HG03045 (cell line): ENCODE results near the gene GDF10.

ENCODE experiments used
- ATAC-seq: cut with Tn5 transposase; IDR thresholded peaks from one replicate; pipeline ENCODE4 v1.9.1; 2021; ENCODE audit warnings: mild to moderate bottlenecking, moderate library complexity; ENCODE audit not compliant: unreplicated experiment

Gene GDF10

DNA sequence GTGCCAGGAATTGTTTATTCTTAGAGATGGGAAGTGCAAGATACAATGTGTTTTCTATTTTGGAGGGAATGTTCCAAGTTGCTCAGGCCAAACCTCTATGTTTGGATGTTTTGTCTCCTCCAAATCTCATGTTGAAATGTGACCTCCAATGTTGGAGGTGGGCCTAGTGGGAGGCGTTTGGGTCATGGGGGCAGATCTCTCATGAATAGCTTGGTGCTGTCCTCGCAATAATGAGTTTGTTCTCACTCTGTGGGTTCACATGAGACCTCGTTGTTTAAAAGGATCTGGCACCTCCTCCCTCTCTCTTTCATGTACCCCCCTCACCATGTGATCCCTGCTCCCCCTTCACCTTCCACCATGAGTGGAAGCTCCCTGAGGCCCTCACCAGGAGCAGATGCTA lies 8.3 kb upstream of the GDF10 start:
- ATAC-seq = no peak

GRCh38 chr10:47294057-47294456 lies 5.9 kb upstream of the GDF10 start:
- no peak for ATAC-seq

DNA sequence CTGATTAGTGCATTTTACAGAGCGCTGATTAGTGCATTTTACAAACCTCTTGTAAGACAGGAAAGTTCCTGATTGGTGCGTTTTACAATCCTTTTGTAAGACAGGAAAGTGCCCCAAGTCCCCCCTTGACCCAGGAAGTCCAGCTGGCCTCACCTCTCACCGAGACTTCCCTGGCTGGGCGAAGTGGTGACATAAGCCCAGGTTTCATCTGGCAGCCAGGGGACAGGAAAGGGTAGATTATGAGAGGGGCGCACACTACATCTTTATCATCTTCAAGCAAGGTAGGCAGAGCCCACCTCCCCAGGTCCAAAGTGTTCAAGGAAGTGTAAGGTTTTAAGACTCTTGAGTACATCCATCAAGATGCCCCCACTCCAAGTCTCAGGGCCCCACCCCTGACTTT lies 5.5 kb upstream of the GDF10 start:
- no peak for ATAC-seq

DNA sequence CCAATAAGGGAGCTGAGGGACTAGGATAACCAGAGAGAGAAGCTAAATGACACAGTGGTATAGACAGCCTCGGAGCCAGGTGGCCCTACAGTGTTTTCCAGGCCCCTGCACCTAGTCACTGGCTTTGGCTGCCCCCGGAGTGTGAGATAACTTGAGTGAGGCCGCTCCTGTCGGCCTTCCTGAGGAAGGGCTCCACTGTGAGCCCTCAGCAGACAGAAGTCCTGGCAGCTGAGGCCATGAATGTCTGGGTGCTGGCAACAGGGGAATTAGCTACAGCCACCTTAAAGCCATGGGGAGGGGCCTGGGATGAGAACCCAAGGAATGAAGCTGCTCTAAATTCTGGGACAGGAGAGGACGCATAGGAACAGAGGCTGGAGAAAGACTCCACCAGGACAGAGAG lies 4.6 kb upstream of the GDF10 start:
- ATAC-seq = no peak

GRCh38 chr10:47296156-47296894 lies 3.7 kb upstream of the GDF10 start:
- no peak for ATAC-seq

- no peak for ATAC-seq
Measured at GRCh38 chr10:47296941-47297340, 3.1 kb upstream of the GDF10 start.

DNA sequence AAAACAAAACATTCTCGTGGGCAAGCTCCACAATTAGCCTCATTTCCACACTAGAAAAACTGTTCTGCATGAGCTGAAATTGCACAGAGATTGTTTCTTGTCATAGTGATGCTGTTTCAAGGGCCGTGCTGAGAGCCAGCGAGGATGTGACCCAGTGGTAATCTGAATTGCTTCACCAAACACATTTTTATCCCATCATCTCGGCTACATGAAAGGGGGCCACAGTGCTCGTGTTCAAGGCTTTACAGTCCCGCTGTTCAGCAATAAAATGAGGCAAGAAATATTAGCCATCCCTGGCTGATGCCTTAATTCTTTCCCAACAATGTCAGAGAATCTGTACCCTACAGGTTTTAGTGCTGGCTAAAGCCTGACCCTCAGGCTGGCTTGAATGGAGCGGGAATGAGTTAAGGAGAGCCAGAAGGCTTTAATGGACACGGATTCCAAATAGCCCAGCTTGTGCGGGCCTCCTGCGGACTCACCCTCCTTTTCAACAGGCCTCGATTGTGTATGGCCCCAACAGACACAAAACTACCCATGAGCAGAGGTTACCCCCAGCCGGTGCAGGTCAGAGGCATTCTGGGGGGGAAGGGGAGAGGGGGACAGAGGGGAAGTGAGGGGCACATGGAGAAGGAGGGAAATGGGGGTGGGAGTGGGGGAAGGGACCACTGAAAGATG lies 2.0 kb upstream of the GDF10 start:
- ATAC-seq = no peak

- ATAC-seq = no peak
Measured at GRCh38 chr10:47298715-47299114, 1.3 kb upstream of the GDF10 start.

DNA sequence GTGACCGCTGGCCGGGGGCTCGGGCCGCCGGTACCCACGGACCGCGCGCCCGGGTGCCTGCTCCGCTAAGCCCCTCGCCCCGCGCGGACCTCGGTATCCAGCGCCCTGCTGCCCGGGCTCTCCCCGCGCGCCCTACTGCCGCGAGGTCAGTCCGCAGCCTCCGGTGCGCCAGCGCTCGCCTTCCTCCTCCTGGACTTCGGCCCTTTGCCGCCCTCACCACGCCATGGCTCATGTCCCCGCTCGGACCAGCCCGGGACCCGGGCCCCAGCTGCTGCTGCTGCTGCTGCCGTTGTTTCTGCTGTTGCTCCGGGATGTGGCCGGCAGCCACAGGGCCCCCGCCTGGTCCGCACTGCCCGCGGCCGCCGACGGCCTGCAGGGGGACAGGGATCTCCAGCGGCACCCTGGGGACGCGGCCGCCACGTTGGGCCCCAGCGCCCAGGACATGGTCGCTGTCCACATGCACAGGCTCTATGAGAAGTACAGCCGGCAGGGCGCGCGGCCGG lies 483 bp downstream of the GDF10 start:
- no peak for ATAC-seq

- no peak for ATAC-seq
Measured at GRCh38 chr10:47301833-47302232, 1.8 kb downstream of the GDF10 start.

GRCh38 chr10:47303105-47303504 lies 3.1 kb downstream of the GDF10 start:
- no peak for ATAC-seq

DNA sequence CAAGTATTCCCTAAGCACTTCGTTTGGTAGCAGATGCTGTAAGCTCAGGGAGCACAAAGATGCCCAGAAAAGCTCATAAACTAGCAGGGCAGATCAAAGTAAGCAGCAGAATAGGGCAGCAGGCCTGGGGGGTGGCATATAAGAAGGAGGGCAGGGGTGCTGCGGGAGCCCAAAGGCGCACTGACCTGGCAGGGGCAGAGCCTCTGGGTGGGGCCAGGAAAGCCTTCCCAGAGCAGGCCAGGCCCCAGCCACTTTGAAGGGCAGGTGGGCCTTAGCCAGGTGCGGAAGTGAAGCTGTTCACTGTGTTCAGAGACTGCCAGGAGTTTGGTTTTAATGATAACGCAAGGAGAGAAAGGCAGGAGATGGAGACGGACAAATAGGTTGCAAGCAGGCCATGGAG lies 3.9 kb downstream of the GDF10 start:
- no peak for ATAC-seq

GRCh38 chr10:47305566-47305965 lies 5.6 kb downstream of the GDF10 start:
- ATAC-seq = no peak

DNA sequence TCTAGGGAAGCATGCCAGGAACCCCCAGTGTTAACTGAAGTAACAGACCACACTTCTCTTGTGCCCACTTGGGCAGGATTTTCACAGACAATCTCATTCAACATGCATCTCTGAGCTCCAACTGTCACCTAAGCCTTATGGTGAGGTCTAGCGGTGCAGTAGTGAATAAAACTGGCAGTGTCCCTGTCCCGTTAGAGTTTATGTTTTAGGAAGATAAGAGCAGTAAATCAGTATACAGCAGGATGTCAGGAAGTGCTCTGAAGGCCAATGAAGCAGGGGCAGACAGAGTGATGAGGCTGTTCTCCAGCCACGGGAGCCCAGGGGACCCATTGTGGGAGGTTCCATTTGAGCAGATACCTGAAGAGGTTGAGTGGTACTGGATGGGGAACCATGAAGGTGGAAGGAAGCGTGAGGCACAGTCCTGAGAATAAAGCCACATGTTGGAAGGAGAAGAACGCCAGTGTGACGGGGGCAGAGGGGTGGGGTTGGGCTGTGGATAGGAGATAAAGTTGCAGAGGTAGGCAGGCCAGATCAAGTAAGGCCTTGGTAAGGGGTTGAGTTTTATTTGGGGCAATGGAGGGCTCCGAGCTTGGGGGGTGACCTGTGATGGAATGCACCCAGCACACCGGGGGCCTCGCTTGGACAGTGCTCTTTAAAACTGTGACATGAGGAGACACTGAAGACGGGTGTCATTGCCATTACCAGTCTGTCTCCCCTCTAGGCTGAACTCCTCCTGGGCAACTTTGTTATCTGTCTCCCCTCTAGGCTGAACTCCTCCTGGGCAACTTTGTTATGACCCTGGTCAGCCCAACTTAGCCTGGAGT lies 6.6 kb downstream of the GDF10 start:
- no peak for ATAC-seq

GRCh38 chr10:47307381-47307780 lies 7.4 kb downstream of the GDF10 start:
- no peak for ATAC-seq

GRCh38 chr10:47308775-47309174 lies 8.8 kb downstream of the GDF10 start:
- ATAC-seq = no peak

- ATAC-seq = no peak
Measured at GRCh38 chr10:47309408-47310089, 9.6 kb downstream of the GDF10 start.

GRCh38 chr10:47310090-47310505 lies 10.1 kb downstream of the GDF10 start:
- ATAC-seq = no peak

DNA sequence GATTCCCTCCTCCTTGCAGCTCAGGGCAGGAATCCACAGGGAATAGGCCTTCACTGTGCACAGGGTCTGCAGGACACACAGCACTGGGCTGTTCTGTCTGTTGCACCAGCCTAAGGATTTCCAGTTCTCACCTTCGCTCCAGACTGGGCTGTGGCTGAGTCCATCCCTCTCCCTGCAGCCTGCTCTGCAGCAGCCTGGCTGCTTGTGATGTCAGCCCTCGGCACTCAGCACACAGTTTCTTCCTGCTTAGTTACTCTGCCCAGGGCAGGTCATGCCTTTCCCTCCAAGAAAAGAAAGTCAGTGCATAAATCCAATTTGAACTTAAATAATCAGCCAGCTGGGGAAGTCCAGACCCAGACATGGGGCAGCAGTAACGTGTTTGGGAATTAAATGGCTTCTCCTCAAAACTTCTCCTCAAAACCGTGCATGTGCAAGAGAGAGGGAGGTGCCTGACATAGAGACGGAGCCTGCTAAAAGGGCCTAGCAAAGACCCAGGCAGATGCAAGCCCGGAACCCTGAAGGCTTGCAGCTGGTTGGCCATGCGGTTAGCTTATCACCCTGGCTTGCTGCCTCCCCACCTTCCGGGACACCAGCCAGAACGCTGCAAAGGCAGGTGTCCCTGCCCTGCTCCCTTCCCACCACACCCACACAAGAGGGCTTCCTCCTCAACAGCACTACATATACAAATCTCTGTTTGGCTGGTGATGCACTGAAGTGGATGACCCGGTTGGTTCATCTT lies 11.4 kb downstream of the GDF10 start:
- no peak for ATAC-seq

DNA sequence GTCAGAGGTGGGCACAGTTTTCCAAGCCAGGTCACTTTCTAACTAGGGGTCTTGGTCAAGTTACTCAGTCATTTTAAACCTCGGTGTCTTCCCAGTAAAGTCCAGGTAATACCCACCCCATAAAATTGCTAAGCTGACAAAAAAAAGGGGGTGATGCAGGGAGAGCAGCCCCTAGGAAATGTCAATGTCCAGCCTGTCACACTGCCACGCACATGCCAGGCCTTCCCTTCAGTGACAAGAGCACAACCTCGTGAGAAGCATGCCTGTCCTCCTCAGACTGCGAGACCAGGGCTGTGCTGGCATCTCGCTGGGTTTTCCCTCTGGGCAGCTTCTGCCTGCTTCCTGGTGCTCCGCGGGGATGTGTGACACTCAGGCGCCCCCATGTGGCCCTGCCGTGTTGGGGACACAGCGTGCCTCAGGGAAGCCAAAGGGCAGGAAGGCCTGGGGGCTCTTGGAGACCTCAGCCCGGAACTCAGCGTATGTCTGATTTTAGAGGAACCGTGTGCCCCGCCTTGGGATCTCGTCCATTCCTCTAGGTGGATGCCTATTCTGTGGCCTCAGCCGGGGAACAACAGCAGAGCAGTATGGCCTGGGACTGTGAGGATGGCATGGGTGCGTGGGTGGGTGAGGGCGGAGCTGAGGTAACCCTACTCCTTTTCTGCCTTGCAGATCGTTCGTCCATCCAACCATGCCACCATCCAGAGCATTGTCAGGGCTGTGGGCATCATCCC lies 12.1 kb downstream of the GDF10 start:
- ATAC-seq = no peak
